AG04449 (cell line): ENCODE measurements around the gene KANK4.

Experiments
- CTCF ChIA-PET: fragments of 350-600 bp; formaldehyde crosslinking; extraction: SDS; loops from one replicate; lab custom pipeline; 2021; ENCODE audit warnings: antibody characterized with exemption; lab: Yijun Ruan, JAX
- POLR2A ChIA-PET: fragments of 400-600, 350-600 bp; formaldehyde crosslinking; extraction: SDS; loops from one replicate; lab custom pipeline; 2020; ENCODE audit warnings: antibody characterized with exemption, inconsistent platforms; lab: Yijun Ruan, JAX
- DNase-seq: peaks from one replicate; pipeline ENCODE4 v3.0.0-alpha.2; 2010; ENCODE audit warnings: low read depth, low spot score
- H3K4me3 ChIP-seq: 2 replicates; pipeline ENCODE4 v1.5.1; 2011; ENCODE audit warnings: low read depth, mild to moderate bottlenecking, control low read depth, low read length
- CTCF ChIP-seq: IDR thresholded peaks from one replicate; pipeline ENCODE4 v1.5.1; 2011; ENCODE audit warnings: mild to moderate bottlenecking, moderate library complexity, low read length, control low read depth, inconsistent platforms; ENCODE audit not compliant: insufficient read depth; ENCODE audit errors: missing control alignments

Gene KANK4

DNA sequence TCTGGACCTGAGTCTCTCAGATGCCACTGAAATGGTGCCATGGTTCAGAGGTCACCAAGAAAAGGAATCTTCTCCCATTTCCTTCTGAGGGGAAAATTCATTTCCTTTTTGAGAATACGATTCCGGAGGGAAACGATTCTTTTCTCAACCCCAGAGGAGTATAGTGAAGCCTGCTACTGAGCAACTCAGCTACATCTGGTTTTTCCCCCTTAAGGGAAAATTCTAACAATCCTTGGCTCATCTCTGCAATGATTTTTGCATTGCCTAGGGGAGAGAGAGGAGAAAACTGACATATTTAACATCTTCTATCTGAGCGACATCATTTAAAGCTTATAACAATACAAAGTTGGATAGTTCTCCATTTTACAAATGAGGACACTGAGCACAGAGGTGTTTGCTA, 22.4 kb upstream of the KANK4 start:
- DNase-seq = no peak
- ChIA-PET POLR2A (no interaction called here), CTCF (no interaction called here)
- no peak overlapping the region for H3K4me3 ChIP-seq
- no peak for TF ChIP-seq CTCF

DNA sequence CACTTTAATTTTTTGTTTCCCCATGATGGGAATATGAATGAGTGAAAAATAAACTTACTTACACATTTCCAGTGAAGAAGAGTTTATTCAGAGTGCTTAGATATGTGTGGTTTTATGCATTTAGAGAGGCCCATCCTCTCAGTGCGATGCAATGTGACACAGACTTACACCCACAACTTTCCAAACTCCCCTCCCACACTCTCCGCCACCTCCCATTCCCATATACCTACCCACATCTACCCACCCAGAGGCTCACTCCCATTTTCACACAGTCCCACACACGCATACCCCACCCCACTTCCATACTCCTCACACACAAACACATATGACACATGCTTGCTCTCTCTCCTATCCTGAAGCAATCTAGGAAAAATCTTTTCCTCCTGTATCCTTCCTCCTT, 21.9 kb upstream of the KANK4 start:
- CTCF ChIA-PET = no interaction called here
- no peak overlapping the region for H3K4me3 ChIP-seq
- TF ChIP-seq CTCF = no peak
- no peak for DNase-seq
- POLR2A ChIA-PET = no interaction called here

- no peak for DNase-seq
- POLR2A ChIA-PET = no interaction called here
- no peak for TF ChIP-seq CTCF
- CTCF ChIA-PET = no interaction called here
- H3K4me3 ChIP-seq = no peak overlapping the region
Measured at GRCh38 chr1:62337706-62338631, 18.7 kb upstream of the KANK4 start.

- TF ChIP-seq CTCF = no peak
- no peak for DNase-seq
- ChIA-PET POLR2A (no interaction called here), CTCF (no interaction called here)
- H3K4me3 ChIP-seq = no peak overlapping the region
Measured at GRCh38 chr1:62336995-62337705, 17.9 kb upstream of the KANK4 start.

DNA sequence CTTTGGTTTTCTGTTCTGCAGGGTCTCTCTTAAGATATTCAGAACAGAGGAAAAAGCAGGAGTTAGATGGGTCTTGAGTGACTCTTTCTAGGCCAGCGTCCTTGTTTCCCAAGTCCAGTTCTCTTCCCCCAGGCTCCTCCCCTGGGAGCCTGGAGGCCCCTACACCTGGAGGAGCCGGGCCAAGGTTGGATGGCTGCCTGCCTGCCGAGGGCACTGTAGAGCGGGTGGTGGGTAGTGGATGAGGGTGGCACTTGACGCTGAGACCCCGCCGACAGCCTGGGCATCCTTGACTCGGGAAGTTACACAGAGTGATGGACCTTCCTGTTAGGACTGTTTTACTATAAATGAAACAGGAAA, 17.4 kb upstream of the KANK4 start:
- ChIA-PET POLR2A (no interaction called here), CTCF (no interaction called here)
- no peak for DNase-seq
- no peak overlapping the region for H3K4me3 ChIP-seq
- no peak for TF ChIP-seq CTCF

DNA sequence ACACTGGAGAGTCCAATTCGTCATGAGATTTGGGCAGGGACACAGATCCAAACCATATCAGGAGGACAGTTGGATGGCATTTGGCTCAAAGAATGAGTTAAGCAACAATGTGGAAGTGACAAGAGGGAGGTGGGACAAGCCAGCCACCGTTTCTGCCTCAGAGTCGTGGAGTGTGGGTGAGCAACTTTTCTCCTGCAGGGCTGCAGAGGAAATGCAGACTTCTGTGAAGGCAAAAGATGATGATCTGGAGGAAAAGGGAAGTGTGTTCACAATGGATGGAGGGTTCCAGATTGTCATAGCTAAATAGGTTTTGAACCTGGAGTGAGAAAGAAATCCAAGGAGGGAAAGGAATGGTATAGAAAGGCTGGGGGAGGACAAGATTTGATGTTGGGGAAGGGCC, 16.4 kb upstream of the KANK4 start:
- POLR2A ChIA-PET = no interaction called here
- TF ChIP-seq CTCF = no peak
- CTCF ChIA-PET = no interaction called here
- no peak for DNase-seq
- no peak overlapping the region for H3K4me3 ChIP-seq
